ENCODE measurements around the gene PLIN4.

The PLIN4 gene

DNA sequence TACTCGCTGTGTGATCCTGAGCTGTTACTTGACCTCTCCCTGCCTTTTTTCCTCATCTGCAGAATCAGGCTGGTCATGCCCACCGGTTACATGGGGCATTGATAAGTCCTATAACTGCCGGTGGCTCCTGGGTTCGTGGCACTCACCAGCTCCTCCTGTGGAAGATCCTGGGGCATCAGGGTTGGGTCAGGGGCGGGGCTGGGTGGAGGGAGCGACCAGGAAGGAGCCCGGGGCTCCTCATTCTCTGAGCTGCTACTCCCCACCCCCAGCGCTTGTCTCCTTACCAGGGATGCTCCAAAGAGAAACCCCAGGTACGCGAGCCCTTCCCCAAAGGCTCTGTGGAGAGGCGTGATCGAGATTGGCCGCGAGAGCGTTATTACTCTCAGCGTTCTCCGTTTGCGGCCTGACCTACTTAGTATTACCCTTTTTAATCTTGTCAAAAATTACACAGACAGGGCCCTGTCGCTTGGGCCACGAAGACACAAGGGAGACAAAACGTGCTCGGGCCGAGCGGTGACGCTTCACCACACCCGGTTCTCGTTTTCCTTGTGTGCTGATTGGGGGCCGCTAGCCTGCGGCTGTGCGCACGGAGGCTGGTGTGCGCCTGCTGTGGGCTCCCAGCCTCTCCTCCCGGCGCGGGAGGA is 35.4 kb downstream of the PLIN4 start:
- no peak for DNase-seq

DNA sequence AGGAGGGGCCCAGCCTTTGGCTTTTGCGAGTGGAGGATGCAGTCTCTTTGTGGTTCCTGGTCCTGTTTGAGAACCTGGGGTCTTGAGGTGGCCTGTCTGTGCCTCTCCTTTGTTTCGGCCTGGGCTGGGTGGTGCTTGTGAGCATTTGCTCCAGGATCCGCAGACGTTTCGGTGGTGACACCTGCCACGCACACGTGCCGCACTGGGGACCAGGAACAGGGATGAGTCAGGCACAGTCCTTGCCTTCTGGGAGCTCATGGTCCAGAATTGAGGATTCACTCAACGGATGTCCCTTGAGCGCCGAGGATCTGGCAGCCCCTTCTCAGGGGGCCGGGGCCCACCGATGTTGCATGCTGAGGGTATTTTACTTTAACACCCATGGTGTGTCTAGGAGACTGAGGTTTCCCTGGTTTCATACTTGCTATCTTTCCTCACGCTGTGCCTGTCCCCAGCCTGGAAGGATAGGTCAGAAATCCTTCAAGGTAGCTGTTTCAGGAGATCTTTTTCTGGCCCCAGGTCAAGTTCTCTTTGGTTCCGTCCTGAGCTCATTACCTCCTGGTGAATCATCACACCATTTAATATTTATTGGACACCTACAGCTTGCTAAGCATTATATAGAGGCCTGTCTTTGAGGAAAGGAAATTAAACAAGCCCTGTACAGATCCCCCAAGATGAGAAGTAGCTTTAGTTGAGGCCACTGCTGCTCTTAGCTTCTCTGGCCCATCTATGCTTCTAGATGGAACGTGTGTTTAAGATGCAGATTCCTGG is 41.1 kb downstream of the PLIN4 start:
- no peak for DNase-seq

DNA sequence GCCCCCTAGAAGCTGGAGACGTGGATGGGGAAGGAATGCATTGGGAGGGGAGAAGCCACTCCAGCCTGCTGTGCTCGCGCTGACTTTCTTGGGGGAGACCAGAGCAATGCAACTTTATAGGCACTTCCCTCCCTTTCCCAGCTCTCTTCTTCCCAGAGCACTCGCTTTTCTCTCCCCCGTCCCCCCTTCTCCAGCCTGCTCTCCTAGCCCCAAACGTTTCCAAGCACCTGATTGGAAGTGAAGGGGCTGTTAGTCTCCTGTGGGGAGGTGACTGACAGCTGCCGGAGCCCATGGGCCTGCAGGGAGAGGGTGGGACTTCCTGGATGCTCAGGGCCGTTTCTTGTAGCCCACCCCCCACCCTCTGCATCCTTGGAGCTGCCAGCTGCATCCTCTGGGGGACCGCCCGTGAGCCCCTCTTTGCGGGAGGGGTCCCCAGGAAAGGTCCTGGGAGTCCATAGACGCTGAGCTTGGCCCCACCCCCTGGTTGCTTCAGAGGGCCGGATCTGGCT is 43.7 kb downstream of the PLIN4 start:
- no peak for DNase-seq

DNA sequence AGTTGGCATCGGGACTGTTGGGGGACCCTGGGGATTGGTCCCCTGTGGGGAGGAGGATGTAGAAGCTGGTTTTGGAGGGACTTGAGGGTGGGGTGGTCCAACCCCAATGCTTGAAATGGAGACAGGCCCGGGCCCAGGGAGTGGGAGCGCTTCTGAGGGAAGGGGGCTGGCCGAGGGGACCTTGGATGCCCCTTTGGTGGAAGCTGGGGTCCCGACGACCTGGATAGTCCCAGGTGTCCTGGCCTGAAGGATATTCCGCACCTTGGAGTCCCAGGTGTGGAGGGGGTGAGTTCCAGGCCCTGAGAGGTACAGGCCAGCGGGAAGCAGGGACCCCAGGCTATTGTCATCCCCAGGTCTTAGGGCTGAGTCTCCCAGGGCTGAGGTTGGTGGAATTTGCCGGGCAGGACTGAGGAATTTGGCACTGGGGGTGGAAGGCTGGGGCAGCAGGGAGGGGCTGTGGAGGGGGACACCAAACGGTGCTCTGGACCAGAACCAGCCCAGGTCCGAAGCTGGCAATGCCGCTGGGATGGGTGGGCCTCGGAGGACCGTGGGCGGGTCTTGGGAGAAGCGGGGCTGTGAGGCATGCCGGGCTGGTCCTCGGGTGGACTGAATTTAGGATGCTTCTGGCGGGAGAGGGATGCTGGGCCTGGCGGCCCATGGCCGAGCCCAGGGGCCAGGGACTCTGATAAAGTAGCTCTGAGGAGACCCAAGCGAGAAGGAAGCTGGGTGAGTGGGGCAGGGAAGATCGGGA is 44.3 kb downstream of the PLIN4 start:
- no peak for DNase-seq

DNA sequence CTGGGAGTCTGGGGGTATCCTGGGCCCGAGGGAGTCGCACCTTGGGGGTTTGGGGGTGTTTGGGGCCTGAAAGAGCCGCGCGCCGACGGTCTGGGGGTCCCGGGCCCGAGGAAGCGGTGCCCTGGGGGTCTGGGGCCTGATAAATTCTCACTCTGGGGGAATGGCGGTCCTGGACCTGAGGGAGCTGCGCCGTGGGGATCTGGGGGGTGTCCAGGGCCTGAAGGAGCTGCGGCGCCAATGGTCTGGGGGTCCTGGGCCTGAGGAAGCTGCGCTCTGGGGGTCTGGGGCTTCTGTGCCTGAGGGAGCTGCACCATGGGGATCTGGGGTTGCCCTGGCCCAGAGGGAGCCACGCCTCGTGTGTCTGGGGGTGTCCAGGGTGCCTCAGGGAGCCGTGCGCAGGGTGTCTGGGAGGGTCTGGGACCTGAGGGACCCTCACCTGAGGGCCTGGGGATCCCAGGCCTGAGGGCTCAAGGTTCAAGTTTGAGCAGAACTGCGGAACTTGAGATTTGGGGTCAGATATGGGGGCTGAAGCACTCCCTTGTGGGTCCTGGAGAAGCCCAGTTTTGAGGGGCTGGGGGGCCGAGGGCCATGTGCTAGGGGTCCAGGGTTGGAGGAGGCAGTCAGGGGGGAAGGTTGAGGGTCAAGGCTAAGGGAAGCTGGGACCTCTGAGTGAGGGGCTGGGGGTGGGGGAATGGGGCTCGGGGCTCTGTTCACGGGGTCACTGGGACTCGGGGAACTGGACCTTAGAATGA is 45.1 kb downstream of the PLIN4 start:
- DNase-seq = no peak

DNA sequence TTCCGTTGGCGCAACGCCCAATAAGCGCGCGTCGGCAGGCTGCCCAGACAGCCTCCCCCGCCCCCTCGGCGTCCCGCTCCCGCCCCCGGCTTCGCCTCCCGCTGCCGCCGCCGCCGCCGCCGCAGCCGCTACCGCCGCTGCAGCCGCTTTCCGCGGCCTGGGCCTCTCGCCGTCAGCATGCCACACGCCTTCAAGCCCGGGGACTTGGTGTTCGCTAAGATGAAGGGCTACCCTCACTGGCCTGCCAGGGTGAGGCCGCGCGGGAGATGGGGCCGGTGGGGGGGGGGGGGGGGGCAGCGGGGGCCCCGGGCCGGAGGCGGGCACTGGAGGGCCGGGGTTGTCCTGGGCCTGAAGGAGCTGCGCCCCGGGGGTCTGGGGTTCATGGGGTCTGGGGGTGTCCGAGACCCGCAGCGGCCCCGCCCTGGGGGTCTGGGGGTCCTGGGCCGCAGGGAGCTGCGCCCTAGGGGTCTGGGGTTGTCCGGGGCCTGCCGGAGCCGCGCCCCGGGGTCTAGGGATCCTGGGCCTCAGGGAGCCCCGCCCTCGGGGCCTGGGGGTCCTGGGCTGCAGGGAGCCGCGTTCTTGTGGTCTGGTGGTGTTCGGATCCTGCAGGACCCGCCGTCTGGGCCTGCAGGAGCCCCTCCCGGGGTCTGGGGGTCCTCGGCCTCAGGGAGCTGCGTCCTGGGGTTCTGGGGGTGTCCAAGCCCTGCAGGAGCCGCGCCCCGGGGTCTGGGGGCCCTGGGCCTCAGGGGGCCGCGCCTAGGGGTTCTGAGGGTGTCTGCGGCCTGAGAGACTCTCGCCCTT is 45.9 kb downstream of the PLIN4 start, which contains the start of gene HDGFL2:
Gene HDGFL2 (plus strand): TSS at position 124 of the 801 bp plus-strand sequence. CDS start 54 bp downstream, at position 178.
- no peak for DNase-seq

DNA sequence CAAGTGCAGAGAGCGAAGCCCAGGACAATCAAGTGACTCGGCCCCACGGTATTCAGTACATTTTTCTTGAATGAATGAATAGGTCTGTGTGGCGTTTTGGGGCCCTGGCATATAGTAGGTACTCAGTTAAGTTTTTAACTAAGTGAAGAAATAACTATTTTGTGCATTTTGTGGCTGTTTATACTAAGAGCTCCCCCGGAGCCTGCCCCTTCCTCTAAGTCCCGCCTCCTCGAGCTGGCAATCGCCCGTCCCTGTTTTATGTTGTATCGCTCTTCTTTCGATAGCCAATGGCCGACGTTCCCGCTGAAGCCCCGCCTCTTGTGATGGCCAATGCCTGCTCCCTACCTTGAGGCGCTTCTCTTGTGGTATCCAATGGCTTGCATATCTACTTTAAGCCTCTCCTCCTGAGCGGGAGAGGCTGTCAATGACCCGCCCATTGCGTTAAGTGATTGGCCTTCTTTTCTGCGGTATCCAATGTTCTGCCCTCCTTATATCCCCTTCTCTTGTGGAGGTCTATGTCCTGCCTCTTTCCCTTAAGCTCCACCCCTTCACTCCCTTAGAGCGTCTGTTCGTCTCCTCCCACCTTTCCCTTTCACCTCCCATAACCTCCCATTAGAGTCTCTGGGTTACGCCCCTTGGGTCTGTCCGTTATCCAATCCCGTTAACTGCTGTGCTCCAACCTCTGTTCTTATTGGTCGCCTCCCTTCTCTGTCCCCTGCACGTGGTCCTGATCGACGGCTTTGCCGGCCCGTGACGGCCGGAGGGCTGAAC is 46.7 kb downstream of the PLIN4 start:
- DNase-seq = peak; percentile 87 to 94 (median 92)

DNA sequence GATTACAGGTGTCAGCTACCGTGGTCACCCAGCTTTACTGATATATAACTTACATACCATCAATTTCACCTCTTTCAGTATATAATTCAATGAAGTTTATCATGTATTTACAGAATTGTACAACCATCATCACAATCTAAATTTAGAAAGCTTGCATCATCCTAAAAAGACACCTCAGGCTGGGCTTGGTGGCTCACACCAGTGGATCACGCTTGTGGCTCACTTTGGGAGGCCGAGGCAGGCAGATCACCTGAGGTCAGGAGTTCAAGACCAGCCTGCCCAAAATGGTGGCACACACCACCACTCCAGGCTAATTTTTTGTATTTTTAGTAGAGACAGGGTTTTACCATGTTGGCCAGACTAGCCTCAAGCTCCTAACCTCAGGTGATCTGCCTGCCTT is 50.5 kb downstream of the PLIN4 start:
- no peak for DNase-seq

DNA sequence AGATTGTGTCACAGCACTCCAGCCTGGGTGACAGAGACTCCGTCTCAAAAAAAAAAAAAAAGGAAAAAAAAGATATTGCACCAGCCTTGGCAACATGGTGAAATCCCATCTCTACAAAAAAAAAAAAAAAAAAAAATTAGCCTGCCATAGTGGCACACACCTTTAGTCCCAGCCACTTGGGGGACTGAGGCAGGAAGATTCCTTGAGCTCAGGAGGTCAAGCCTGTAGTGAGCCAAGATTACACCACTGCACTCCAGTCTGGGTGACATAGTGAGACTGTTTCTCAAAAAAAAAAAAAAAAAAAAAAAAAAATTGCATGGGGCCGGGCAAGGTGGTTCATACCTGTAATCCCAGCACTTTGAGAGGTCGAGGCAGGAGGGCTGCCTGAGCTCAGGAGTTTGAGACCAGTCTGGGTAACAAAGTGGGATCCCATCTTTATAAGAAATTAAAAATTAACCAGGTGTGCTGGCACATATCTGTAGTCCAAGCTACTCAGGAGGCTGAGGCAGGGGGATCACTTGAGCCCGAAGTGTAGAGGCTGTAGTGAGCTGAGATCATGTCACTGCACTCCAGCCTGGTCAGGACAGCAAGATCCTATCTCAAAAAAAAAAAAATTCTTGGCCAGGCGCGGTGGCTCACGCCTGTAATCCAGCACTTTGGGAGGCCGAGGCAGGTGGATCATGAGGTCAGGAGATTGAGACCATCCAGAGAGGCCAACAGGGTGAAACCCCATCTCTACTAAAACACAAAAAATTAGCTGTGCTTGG is 53.3 kb downstream of the PLIN4 start:
- no peak for DNase-seq

DNA sequence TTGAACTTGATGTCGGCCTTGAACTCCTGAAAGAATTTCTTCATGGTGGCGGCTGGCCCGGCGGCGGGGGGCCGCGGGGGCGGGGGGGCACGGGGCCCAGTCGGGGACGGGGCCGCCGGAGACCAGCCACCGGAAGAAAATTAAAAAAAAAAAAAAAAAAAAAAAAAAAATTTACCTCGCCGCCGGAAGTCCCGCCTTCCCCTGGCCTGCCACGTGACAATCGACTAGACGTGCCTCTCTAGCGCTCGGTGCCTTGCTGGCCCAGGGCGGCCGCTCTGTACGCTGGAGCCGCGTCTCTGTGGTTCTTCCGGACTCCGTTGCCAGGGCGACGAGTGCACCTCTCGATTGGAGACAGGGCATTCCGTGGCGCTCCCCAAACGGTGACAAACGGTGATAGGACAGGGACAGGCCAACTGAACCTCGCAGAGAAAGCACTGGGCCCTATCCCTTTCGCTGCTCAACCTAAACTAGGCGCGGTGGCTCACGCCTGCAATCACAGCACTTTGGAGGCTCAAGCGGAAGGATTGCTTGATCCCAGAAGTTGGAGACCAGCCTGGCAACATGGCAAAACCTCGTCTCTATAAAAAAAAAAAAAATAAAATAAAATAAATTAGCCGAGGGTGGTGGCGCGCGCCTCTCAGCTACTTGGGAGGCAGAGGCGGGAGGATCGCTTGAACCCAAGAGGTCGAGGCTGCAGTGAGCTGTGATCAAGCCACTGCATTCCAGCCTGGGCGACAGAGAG is 60.5 kb downstream of the PLIN4 start, which contains the start of gene UBXN6:
Gene UBXN6 (minus strand): TSS at position 141 of the 742 bp plus-strand sequence. CDS start 97 bp downstream, at position 44.
- DNase-seq = peak; percentile 94 to 97 (median 96)

DNA sequence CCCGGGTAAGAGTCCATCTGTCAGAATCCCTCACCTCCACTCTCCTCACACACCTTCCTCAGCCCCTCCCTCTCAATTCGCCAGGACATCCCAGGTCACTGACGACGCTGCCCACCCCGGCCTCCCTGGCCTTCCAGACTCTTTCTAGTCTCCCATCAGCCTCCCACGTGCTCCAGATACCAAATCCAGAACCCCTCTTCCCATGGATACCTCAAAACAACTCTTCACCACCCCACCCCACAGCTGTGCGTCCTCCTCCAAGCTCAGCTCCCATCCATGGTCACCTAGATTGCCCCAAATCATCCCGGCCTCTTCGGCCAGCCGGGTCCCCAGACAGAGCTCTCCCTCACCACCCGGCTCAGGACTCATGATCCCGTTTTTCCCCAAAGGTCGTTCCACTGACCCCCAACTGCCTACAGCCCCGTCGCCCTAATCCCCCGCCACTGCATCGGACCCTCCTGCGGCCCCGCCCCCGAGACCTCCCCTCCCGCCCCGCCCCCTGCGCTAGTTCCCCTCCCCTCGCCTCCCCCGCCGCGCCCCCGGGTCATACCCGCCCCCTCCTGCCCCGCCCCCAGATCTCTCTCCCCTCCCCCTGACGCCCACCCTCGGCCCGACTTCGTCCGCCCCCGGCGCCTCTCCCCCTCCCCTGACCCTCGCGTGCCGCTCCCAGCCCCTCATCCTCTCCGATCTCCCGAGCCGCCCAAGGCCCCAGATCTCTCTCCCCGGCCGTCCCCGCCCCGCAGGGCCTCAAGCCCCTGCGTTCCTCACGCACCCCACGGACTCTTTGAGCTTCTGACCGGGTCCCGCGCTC is 61.2 kb downstream of the PLIN4 start:
- peak in 2 of 4 experiments; percentile 40 to 42 for DNase-seq

DNA sequence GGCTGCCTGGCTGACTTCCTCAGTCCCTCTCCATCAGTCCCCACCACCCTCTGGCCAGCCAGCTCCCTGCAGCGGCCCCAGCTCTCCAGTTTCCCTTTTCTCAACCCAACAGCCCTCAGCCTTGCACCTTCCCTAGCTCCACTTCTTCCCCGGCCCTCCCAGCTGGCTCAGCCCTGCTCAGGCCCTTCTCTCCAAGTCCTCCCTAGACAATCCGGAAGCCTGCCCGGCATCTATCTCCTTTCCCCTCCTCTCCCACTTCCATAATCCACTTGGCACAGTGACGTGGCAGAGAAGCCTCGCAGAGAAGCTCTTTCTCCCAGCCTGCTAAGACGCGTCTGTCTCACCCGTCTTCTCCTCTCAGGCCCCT is 61.8 kb downstream of the PLIN4 start:
- no peak for DNase-seq

DNA sequence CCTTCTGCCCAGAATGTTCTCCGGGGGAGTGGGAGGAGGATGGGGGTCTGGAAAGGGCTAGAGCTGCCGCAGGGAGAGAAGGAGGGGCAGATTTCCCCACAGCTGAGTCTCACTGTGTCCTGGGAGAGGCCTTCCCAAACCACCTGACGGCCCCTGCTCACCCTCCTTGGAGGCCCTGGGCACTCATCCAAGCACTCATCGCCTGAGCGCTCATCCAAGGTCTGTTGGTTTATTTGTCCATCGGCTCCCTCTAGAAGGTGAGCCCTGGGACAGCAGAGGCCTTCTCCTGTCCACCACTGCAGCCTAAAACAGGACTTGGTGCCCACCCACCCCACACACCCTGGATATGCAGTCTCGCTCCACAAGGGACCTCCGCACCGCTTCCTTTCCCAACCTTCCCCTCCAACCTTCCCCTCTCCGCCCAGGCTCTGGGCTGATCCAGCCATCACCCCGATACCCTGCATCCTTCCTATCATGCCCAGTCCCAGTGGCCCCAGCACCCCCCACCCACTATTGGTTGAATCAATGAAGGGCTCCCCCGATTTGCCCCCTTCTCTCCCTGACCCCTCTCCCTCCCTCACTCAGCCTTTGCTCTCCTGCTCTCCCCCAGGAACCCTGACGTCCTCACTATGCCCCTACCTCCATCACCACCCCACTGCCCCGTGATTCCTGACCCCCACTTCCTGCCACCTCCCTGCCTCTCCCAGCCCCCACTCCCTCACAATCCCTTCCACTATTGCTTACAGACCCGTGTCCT is 62.4 kb downstream of the PLIN4 start:
- no peak for DNase-seq

DNA sequence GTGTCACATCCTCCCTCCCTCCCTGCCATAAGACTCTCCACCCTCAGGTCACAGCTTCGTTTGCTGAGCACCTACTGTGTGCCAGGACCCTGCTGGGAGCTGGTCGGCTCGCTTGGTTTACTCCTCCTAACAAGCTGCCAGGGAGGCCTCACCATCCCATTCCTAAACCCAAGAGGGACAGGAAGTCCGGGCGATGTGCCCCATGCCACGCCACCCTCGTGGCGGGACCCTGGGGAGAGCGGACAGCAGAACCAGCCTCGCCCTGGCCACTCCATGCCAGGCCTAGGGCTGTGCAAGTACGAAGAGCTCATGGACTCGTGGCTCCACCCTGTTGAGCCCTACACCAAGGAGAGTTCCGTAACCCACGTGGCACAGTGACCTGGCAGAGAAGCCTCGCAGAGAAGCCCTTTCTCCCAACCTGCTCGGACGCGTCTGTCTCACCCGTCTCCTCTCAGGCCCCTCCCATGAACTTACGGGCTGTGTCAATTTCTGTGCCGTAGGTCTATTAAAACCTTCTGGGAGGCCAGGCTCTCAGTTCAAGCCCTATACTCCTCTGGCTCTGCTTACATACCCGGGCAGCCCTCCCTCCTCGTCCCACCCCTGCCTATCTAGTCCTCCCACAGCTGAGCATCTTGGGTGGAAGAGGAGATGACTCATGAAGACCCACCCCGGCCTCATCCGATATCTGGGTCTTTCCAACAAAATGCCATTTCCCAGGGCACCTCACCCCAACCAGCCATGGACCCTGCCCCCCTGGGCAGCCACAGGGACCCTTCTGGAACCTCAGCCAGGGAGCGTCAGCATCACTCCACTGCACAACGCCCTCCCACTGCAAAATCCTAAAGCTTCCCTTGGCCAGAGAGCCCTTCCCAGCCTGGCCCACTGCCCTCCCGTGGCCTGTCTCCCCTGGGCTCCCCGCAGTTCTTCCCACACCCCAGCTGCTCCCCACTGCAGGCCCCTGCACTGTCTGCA is 63.3 kb downstream of the PLIN4 start:
- DNase-seq = no peak

DNA sequence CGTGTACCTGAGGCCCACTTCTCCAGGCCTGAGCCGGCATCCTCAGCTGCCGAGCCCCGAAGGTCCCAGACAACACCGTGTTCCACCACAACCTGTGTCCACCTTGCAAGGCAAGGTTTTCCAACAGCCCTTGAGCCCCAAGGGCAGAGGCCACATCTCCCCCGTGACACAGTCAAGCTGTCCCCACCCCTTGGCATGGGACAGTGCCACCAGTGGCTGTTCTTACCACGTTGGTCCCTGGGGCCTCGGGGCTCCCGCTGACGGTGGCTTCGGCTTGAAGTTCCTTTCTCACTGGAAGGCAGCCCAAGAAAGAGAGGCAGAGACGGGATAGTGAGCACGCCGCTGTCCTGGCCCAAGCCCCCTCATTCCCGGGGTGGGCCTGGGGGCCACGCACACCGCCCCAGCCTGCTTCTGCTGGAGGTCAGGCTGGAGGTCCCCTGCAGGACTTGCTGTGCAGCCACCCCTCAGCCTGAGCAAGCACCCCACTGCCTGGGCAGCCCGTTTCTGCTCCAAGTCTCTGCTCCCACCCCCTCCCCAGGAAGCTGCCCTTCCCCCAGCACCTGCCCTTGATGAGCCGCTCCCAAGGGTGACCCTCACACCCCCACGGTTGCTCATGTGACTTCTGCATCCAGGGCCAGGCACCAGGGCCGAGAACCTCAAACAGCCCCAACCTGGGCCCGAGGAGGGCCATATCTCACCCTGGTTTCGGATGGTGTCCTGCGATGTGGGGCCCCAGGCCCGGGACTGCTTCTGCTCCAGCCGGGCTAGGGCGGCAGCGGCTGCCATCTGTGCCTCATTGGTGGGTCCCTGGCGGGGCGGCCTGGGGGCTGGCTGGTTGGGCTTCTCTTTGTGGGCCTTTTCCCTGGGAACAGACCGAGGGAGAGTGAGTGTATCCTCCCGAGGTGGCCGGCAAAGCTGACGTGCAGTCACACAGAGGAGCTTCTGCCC is 64.8 kb downstream of the PLIN4 start:
- no peak for DNase-seq

Measured in activated CD4-positive, CD25-positive, alpha-beta regulatory T cell (primary cell).